Adipocyte (in vitro differentiated cells): ENCODE results near the gene SYCP3.
A peak's percentile ranks its signal among the peaks of the same experiment; 100 is the strongest.
"Not testable (repeated sequence)": the region's sequence is repeated elsewhere in the genome, so short reads cannot be mapped to it uniquely, and the experiment has no call there.

Experiments
- DNase-seq: peaks from one replicate; pipeline ENCODE4 v3.0.0-alpha.2; 2015; ENCODE audit warnings: low read depth
- H3K27me3 ChIP-seq: replicated peaks from 2 replicates; pipeline ENCODE4 v1.7.0; 2013; ENCODE audit warnings: mild to moderate bottlenecking, low read length, moderate library complexity; ENCODE audit not compliant: control insufficient read depth, insufficient read depth
- H3K36me3 ChIP-seq: 2 replicates; pipeline ENCODE4 v1.7.0; 2013; ENCODE audit warnings: low read length, mild to moderate bottlenecking, moderate library complexity; ENCODE audit not compliant: control insufficient read depth, insufficient read depth, severe bottlenecking
- H3K4me1 ChIP-seq: 2 replicates; pipeline ENCODE4 v1.7.0; 2013; ENCODE audit warnings: mild to moderate bottlenecking, low read length, moderate library complexity; ENCODE audit not compliant: control insufficient read depth, insufficient read depth
- H3K4me3 ChIP-seq: 2 replicates; pipeline ENCODE4 v1.7.0; 2013; ENCODE audit warnings: mild to moderate bottlenecking, low read length, moderate library complexity
- H3K9ac ChIP-seq: 2 replicates; pipeline ENCODE4 v1.7.0; 2013; ENCODE audit warnings: mild to moderate bottlenecking, low read length, moderate library complexity
- H3K9me3 ChIP-seq: 2 replicates; pipeline ENCODE4 v1.7.0; 2013; ENCODE audit warnings: mild to moderate bottlenecking, low read length, moderate library complexity; ENCODE audit not compliant: control insufficient read depth

Gene SYCP3

DNA sequence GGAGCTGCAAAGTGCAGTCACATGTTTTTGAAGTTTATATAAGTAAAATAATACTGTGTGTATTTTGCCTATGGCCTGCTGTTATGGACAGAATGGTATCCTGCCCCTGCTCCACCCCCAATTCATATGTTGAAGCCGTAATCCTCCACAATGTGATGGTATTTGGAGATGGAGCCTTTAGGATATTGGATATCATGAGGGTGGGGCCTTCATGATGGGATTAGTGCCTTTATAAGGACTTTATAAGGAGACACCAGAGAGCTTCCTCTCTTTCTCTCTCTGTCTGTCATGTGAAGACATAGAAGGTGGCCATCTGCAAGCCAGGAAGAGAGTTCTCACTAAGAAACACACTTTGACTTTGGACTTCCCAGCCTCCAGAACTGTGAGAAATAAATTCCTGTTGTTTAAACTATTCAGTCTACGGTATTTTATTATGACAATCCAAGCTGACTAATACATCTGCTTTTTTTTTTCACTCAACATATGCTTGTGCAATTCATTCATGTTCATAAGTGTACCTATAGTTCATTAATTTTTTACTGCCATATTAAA is 44.9 kb downstream of the SYCP3 start:
- Histone ChIP-seq H3K36me3 (no peaks in the 10 kb centered on the region), H3K27me3 (no peaks in the 10 kb centered on the region), H3K9ac (no peak overlapping the region), H3K4me1 (peaks cover 30% of the 10 kb centered on the region), H3K9me3 (no peaks in the 10 kb centered on the region), H3K4me3 (no peak overlapping the region)
- DNase-seq, result no peak

DNA sequence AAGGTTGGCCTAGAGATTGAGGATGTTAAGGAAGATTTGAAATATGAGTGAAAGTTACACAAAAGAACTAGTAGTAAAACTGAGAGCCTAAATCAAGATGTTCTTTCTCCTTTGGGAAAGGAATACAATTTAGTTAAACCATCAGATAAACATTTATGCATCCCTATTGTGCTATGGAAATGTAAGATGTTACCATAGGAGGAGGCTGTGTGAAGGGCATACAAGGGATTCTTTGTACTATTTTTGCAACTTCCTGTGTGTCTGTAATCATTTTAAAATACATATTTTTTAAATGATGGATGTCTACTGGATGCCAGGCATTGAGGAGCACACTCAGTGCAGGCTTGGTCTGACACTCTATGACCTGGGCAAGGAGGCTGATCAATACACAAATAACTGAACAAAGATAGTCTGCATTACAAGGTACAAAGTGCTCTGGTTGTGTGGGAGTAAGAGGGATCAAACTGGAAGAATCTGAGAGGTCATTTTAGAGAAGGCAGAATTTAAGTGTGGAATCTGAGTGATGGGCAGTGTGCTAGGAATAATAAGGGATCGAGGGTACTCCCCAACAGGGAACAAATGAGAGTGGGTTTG is 47.7 kb downstream of the SYCP3 start:
- peaks cover 23% of the 10 kb centered on the region for H3K4me1 ChIP-seq
- H3K9ac ChIP-seq, result no peak overlapping the region
- DNase-seq, result no peak
- H3K36me3 ChIP-seq, result no peaks in the 10 kb centered on the region
- no peaks in the 10 kb centered on the region for H3K9me3 ChIP-seq
- no peak overlapping the region for H3K4me3 ChIP-seq
- no peaks in the 10 kb centered on the region for H3K27me3 ChIP-seq

- H3K36me3 ChIP-seq, result no peaks in the 10 kb centered on the region
- no peak overlapping the region for H3K4me3 ChIP-seq
- no peaks in the 10 kb centered on the region for H3K9me3 ChIP-seq
- H3K9ac ChIP-seq, result peak overlapping the region; percentile 45
- H3K4me1 ChIP-seq, result peaks cover 25% of the 10 kb centered on the region
- no peaks in the 10 kb centered on the region for H3K27me3 ChIP-seq
- no peak for DNase-seq
Observed at GRCh38 chr12:101690544-101691098, 48.6 kb downstream of the SYCP3 start.

- Histone ChIP-seq H3K27me3 (no peaks in the 10 kb centered on the region), H3K9me3 (no peaks in the 10 kb centered on the region), H3K4me1 (peaks cover 33% of the 10 kb centered on the region)
Observed at GRCh38 chr12:101686176-101686575, 53.1 kb downstream of the SYCP3 start.

GRCh38 chr12:101685092-101685491 is 54.2 kb downstream of the SYCP3 start:
- no peak overlapping the region for H3K9ac ChIP-seq
- no peaks in the 10 kb centered on the region for H3K9me3 ChIP-seq
- no peaks in the 10 kb centered on the region for H3K36me3 ChIP-seq
- peaks cover 35% of the 10 kb centered on the region for H3K4me1 ChIP-seq
- DNase-seq, result no peak
- no peaks in the 10 kb centered on the region for H3K27me3 ChIP-seq
- no peak overlapping the region for H3K4me3 ChIP-seq

More at GRCh38 chr12:101686176-101686575, 53.1 kb downstream of the SYCP3 start:
- Histone ChIP-seq H3K4me3 (no peak overlapping the region), H3K36me3 (no peaks in the 10 kb centered on the region), H3K9ac (no peak overlapping the region)
- DNase-seq, result no peak

DNA sequence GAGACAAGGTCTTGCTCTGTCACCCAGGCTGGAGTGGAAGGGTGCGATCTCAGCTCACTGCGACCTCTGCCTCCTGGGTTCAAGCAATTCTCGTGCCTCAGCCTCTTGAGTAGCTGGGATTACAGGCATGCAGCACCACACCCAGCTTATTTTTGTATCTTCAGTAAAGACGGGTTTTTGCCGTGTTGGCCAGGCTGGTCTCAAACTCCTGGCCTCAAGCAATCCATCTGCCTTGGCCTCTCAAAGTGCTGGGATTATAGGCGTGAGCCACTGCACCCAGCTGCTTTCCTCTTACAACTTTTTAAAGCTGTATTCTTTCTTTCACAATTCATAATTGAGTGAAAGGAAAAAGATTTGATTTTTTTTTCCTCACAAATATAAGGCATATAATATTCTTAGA is 57.6 kb downstream of the SYCP3 start:
- H3K4me3 ChIP-seq, H3K27me3 ChIP-seq, H3K9me3 ChIP-seq: not testable (repeated sequence)

GRCh38 chr12:101680647-101681046 is 58.6 kb downstream of the SYCP3 start:
- DNase-seq, result no peak
- Histone ChIP-seq H3K4me3 (no peak overlapping the region), H3K9ac (no peak overlapping the region), H3K4me1 (peaks cover 17% of the 10 kb centered on the region), H3K27me3 (no peaks in the 10 kb centered on the region), H3K36me3 (no peaks in the 10 kb centered on the region), H3K9me3 (no peaks in the 10 kb centered on the region)

More for the DNA sequence above, 57.6 kb downstream of the SYCP3 start:
- not testable (repeated sequence) for DNase-seq, H3K9ac ChIP-seq, H3K36me3 ChIP-seq
- peaks cover 27% of the 10 kb centered on the region for H3K4me1 ChIP-seq

DNA sequence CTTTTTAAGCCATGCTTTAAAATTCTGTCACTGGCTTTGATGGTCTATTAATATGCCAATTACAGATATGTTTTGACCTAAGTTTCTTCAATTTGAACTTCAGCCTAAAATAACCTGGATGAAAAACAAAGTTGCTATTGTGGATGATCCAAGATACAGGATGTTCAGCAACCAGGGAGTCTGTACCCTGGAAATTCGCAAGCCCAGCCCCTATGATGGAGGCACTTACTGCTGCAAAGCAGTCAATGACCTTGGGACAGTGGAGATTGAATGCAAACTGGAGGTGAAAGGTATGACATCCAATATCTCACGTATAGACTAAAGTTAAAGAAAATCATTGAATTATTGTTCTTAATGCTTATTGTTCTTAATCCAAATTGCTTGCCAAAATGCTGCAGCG is 59.0 kb downstream of the SYCP3 start:
- Histone ChIP-seq H3K36me3 (no peaks in the 10 kb centered on the region), H3K27me3 (no peaks in the 10 kb centered on the region)
- no peak for DNase-seq

More for the DNA sequence above, 59.0 kb downstream of the SYCP3 start:
- Histone ChIP-seq H3K4me3 (no peak overlapping the region), H3K9me3 (no peaks in the 10 kb centered on the region), H3K9ac (no peak overlapping the region), H3K4me1 (peaks cover 13% of the 10 kb centered on the region)
